Muscle layer of colon (tissue), 2 donors: Measurements from ENCODE around the gene SNRPA.
"Not testable (repeated sequence)": the region's sequence is repeated elsewhere in the genome, so short reads cannot be mapped to it uniquely, and the experiment has no call there.

Experiments used
- H3K27ac ChIP-seq: one replicate; pipeline ENCODE4 v1.7.0; 2013; ENCODE audit warnings: low read depth, mild to moderate bottlenecking, low read length, moderate library complexity
- H3K27me3 ChIP-seq, 2 donors: one replicate each; pipeline ENCODE4 v1.7.0; 2013; ENCODE audit warnings: low read length in 2 of 2, mild to moderate bottlenecking in 2 of 2; ENCODE audit not compliant: insufficient read depth in 2 of 2, control insufficient read depth in 1 of 2
- H3K36me3 ChIP-seq: one replicate; pipeline ENCODE4 v1.7.0; 2013; ENCODE audit warnings: mild to moderate bottlenecking, low read length; ENCODE audit not compliant: insufficient read depth
- H3K4me1 ChIP-seq: one replicate; pipeline ENCODE4 v1.7.0; 2013; ENCODE audit warnings: mild to moderate bottlenecking, low read length; ENCODE audit not compliant: insufficient read depth
- H3K4me3 ChIP-seq, 2 donors: one replicate each; pipeline ENCODE4 v1.7.0; 2013; ENCODE audit warnings: low read length in 2 of 2, low read depth in 1 of 2, mild to moderate bottlenecking in 1 of 2, moderate library complexity in 1 of 2
- H3K9ac ChIP-seq: one replicate; pipeline ENCODE4 v1.7.0; 2013; ENCODE audit warnings: low read length
- H3K9me3 ChIP-seq: one replicate; pipeline ENCODE4 v1.7.0; 2013; ENCODE audit warnings: mild to moderate bottlenecking, low read length
- donor health status: abdominal sarcoma.
- donor health status: Adenocarcinoma of cecum.

SNRPA gene

GRCh38 chr19:40781140-40781539 is 30.1 kb downstream of the SNRPA start:
- Histone ChIP-seq H3K27me3 (no peaks in the 10 kb centered on the region), H3K9me3 (no peaks in the 10 kb centered on the region), H3K4me3 (no peak overlapping the region), H3K4me1 (peaks cover 17% of the 10 kb centered on the region), H3K36me3 (no peaks in the 10 kb centered on the region), H3K27ac (no peak overlapping the region), H3K9ac (no peak overlapping the region)

- Histone ChIP-seq H3K27ac (no peak overlapping the region), H3K9ac (no peak overlapping the region), H3K36me3 (peaks cover 6% of the 10 kb centered on the region)
Measured at GRCh38 chr19:40783711-40784110, 32.7 kb downstream of the SNRPA start.

GRCh38 chr19:40784146-40784545 is 33.1 kb downstream of the SNRPA start:
- H3K36me3 ChIP-seq, H3K9me3 ChIP-seq, H3K4me1 ChIP-seq, H3K27ac ChIP-seq, H3K9ac ChIP-seq, H3K27me3 ChIP-seq, H3K4me3 ChIP-seq: not testable (repeated sequence)

More at GRCh38 chr19:40783711-40784110, 32.7 kb downstream of the SNRPA start:
- no peaks in the 10 kb centered on the region for H3K27me3 ChIP-seq
- no peak overlapping the region for H3K4me3 ChIP-seq
- H3K9me3 ChIP-seq: no peaks in the 10 kb centered on the region
- peaks cover 7% of the 10 kb centered on the region for H3K4me1 ChIP-seq

GRCh38 chr19:40785526-40785925 is 34.5 kb downstream of the SNRPA start:
- H3K36me3 ChIP-seq: peaks cover 11% of the 10 kb centered on the region
- no peak overlapping the region for H3K4me3 ChIP-seq
- no peak overlapping the region for H3K27ac ChIP-seq
- H3K4me1 ChIP-seq: no peaks in the 10 kb centered on the region
- no peaks in the 10 kb centered on the region for H3K27me3 ChIP-seq
- H3K9me3 ChIP-seq: no peaks in the 10 kb centered on the region
- H3K9ac ChIP-seq: no peak overlapping the region

GRCh38 chr19:40786060-40787037 is 35.3 kb downstream of the SNRPA start:
- no peak overlapping the region for H3K9ac ChIP-seq
- no peaks in the 10 kb centered on the region for H3K4me1 ChIP-seq
- H3K4me3 ChIP-seq: no peak overlapping the region
- H3K36me3 ChIP-seq: peaks cover 11% of the 10 kb centered on the region
- no peaks in the 10 kb centered on the region for H3K9me3 ChIP-seq
- no peak overlapping the region for H3K27ac ChIP-seq
- no peaks in the 10 kb centered on the region for H3K27me3 ChIP-seq

- Histone ChIP-seq H3K9me3 (no peaks in the 10 kb centered on the region), H3K36me3 (peaks cover 10% of the 10 kb centered on the region), H3K4me1 (no peaks in the 10 kb centered on the region), H3K27ac (no peak overlapping the region), H3K27me3 (no peaks in the 10 kb centered on the region), H3K4me3 (no peak overlapping the region), H3K9ac (no peak overlapping the region)
Measured at GRCh38 chr19:40791349-40791748, 40.3 kb downstream of the SNRPA start.

- Histone ChIP-seq H3K9ac (no peak overlapping the region), H3K27me3 (no peaks in the 10 kb centered on the region), H3K36me3 (peaks cover 5% of the 10 kb centered on the region), H3K4me3 (no peak overlapping the region), H3K4me1 (no peaks in the 10 kb centered on the region), H3K27ac (no peak overlapping the region), H3K9me3 (no peaks in the 10 kb centered on the region)
Measured at GRCh38 chr19:40791996-40792395, 41.0 kb downstream of the SNRPA start.

GRCh38 chr19:40797166-40797962 is 46.4 kb downstream of the SNRPA start:
- H3K4me3 ChIP-seq: peak overlapping the region in 1 of 2 donors; percentile 63
- H3K9ac ChIP-seq: peak overlapping the region; percentile 60
- peaks cover 21% of the 10 kb centered on the region for H3K4me1 ChIP-seq

GRCh38 chr19:40797963-40798682 is 47.1 kb downstream of the SNRPA start:
- Histone ChIP-seq H3K9ac (peak overlapping the region; percentile 60), H3K27me3 (no peaks in the 10 kb centered on the region), H3K27ac (peak overlapping the region; percentile 56), H3K4me3 (peak overlapping the region; percentile 18 to 63), H3K4me1 (peaks cover 29% of the 10 kb centered on the region), H3K9me3 (no peaks in the 10 kb centered on the region), H3K36me3 (peaks cover 6% of the 10 kb centered on the region)

More at GRCh38 chr19:40797166-40797962, 46.4 kb downstream of the SNRPA start:
- H3K36me3 ChIP-seq: peaks cover 6% of the 10 kb centered on the region
- H3K27ac ChIP-seq: peak overlapping the region; percentile 56
- no peaks in the 10 kb centered on the region for H3K9me3 ChIP-seq
- no peaks in the 10 kb centered on the region for H3K27me3 ChIP-seq

GRCh38 chr19:40798683-40799557 is 47.9 kb downstream of the SNRPA start, which contains the start of gene EGLN2:
Gene EGLN2 (plus strand): TSS chr19:40799191. CDS start chr19:40800573, 1,382 bp downstream.
- Histone ChIP-seq H3K4me3 (peak within 1 kb of the TSS; percentile 63 to 75), H3K9ac (peak within 1 kb of the TSS; percentile 60), H3K27ac (peak within 1 kb of the TSS; percentile 90), H3K4me1 (peaks cover 37% of the 10 kb centered on the region), H3K27me3 (no peaks in the 10 kb centered on the region), H3K9me3 (no peaks in the 10 kb centered on the region), H3K36me3 (peaks cover 10% of the 10 kb centered on the region)
